Measurements from ENCODE around the gene FIBP. TPM values are rescaled to one million over a fixed set of nuclear protein-coding genes. Genes with fewer than 3 reads are reported as not detected.

Gene FIBP
- total and polyA plus RNA-seq, 10 of the 15 experiments (the other 5 are each of a cell fraction or from before 2014, with no cell fraction given): 65.1 to 182 (median 94.6) TPM

DNA sequence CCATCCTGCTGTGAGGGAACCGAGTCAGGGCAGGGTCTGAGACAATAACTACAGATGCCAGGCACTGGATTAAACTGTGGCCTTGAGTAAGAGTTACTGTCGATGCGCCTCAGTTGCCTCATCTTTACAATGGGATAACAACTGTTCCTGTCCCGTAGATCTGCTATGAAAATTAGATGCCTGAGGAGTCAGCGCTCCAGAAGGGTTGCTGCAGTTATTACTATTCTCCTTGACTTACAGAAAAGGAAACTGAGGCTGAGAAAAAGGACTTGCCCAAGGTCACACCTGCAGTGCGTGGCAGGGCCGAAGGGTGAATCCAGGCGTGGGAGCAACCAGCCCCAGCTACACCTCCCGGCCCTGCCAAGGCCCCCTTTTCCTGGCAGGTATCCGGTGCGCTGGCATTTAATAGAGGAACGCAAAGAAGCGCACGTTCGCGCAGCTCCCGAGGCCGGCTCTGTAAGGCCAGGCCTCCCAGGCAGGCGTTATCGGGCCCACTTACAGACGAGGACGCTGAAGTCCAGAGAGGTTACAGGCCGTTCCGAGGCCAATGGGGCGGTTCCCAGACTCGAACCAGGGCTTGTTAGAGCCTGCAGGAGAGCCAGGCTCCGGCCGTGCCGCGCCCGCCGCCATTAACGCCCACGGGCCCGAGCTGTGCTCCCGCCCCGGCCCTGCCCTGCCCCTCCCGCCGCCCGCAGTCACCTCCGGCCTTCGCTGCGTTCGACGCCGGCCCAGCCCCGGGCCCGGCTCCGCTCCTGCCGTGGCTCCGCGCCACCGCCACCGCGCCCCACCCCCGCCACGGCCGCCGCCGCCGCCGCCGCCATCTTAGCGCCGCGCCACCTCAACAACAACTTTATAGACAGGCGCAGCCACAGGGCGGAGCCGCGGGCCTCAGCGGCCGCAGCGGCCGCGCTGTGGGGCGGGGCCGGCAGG lies 30.2 kb upstream of the FIBP start, which contains the start of gene C11orf68 (continued):
- TF ChIP-seq, protein P1, sequence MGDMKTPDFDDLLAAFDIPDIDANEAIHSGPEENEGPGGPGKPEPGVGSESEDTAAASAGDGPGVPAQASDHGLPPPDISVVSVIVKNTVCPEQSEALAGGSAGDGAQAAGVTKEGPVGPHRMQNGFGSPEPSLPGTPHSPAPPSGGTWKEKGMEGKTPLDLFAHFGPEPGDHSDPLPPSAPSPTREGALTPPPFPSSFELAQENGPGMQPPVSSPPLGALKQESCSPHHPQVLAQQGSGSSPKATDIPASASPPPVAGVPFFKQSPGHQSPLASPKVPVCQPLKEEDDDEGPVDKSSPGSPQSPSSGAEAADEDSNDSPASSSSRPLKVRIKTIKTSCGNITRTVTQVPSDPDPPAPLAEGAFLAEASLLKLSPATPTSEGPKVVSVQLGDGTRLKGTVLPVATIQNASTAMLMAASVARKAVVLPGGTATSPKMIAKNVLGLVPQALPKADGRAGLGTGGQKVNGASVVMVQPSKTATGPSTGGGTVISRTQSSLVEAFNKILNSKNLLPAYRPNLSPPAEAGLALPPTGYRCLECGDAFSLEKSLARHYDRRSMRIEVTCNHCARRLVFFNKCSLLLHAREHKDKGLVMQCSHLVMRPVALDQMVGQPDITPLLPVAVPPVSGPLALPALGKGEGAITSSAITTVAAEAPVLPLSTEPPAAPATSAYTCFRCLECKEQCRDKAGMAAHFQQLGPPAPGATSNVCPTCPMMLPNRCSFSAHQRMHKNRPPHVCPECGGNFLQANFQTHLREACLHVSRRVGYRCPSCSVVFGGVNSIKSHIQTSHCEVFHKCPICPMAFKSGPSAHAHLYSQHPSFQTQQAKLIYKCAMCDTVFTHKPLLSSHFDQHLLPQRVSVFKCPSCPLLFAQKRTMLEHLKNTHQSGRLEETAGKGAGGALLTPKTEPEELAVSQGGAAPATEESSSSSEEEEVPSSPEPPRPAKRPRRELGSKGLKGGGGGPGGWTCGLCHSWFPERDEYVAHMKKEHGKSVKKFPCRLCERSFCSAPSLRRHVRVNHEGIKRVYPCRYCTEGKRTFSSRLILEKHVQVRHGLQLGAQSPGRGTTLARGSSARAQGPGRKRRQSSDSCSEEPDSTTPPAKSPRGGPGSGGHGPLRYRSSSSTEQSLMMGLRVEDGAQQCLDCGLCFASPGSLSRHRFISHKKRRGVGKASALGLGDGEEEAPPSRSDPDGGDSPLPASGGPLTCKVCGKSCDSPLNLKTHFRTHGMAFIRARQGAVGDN (IDR thresholded peaks at IDR 0.05): no peak; the same call in 1 of the 2 replicates
- TF ChIP-seq RB1 (IDR thresholded peaks at IDR 0.05; ENCODE audit: borderline replicate concordance) (no peak), TCF12 (IDR thresholded peaks at IDR 0.05; ENCODE audit: low read depth, low read length) (no peak), CBX3 (IDR thresholded peaks at IDR 0.05; ENCODE audit: borderline replicate concordance, low read depth) (no peak), WRNIP1 (IDR thresholded peaks at IDR 0.05; ENCODE audit: borderline replicate concordance, low read depth, low read length) (no peak), KAT2A (conservative IDR thresholded peaks at IDR 0.05; ENCODE audit: control insufficient read depth, low read depth, low read length) (no peak), RUNX3 (IDR thresholded peaks at IDR 0.05; ENCODE audit: low read length) (no peak)
- TF ChIP-seq, protein P2, sequence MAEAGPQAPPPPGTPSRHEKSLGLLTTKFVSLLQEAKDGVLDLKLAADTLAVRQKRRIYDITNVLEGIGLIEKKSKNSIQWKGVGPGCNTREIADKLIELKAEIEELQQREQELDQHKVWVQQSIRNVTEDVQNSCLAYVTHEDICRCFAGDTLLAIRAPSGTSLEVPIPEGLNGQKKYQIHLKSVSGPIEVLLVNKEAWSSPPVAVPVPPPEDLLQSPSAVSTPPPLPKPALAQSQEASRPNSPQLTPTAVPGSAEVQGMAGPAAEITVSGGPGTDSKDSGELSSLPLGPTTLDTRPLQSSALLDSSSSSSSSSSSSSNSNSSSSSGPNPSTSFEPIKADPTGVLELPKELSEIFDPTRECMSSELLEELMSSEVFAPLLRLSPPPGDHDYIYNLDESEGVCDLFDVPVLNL (IDR thresholded peaks at IDR 0.05; ENCODE audit: low read depth, low read length): no peak

All from GM12878 (cell line).